Naive thymus-derived CD8-positive, alpha-beta T cell (primary cell): ENCODE measurements around the gene SLC5A9. TPM values are rescaled to one million over a fixed set of nuclear protein-coding genes. Genes with fewer than 3 reads are reported as not detected.

ENCODE experiments used
- ATAC-seq, 2 donors: fragments of 150-1000 bp; cut with Tn5 transposase in 1 of 2; sonication (Bioruptor Pico), chemical (Tn5 transposase) in 1 of 2; 1 replicate in 1 of 2; 2 replicates in 1 of 2; pipeline ENCODE4 v1.10.0; 2021; ENCODE audit warnings: mild to moderate bottlenecking in 2 of 2, moderate library complexity in 2 of 2
- POLR2A ChIA-PET: fragments of 350-600 bp; sonication (Branson Sonifier 250); formaldehyde crosslinking; loops from one replicate; lab custom pipeline; 2021; ENCODE audit warnings: antibody characterized with exemption; lab: Charles Lee
- DNase-seq, 10 donors: peaks; one replicate each; pipeline versions ENCODE4 v3.0.0 to v3.0.0-alpha.2; 2020 to 2022
- H3K27ac Mint-ChIP-seq, 10 donors: one replicate each; pipeline ENCODE4 v1.8.0; 2020 to 2022; ENCODE audit warnings: mild to moderate bottlenecking in 10 of 10, mixed read lengths in 10 of 10, moderate library complexity in 4 of 10, inconsistent platforms in 1 of 10
- H3K27me3 Mint-ChIP-seq, 5 donors: one replicate each; pipeline ENCODE4 v1.8.0; 2021 to 2022; ENCODE audit warnings: mixed read lengths in 5 of 5
- H3K36me3 Mint-ChIP-seq, 3 donors: one replicate each; pipeline ENCODE4 v1.8.0; 2020 to 2022; ENCODE audit warnings: mixed read lengths in 3 of 3, mild to moderate bottlenecking in 2 of 3, inconsistent platforms in 1 of 3
- H3K4me1 Mint-ChIP-seq, 4 donors: one replicate each; pipeline ENCODE4 v1.8.0; 2021 to 2022; ENCODE audit warnings: mixed read lengths in 4 of 4
- H3K4me3 Mint-ChIP-seq, 10 donors: one replicate each; pipeline ENCODE4 v1.8.0; 2020 to 2022; ENCODE audit warnings: mild to moderate bottlenecking in 10 of 10, mixed read lengths in 10 of 10, moderate library complexity in 6 of 10, inconsistent platforms in 1 of 10
- H3K9me3 Mint-ChIP-seq, 9 donors: one replicate each; pipeline ENCODE4 v1.8.0; 2020 to 2022; ENCODE audit warnings: mixed read lengths in 9 of 9, mild to moderate bottlenecking in 3 of 9, inconsistent platforms in 1 of 9, moderate library complexity in 1 of 9
- polyA plus RNA-seq, 3 donors: library from polyadenylated mRNA; unstranded; fragments of 300-500 nt; fragmentation: Illumina TruSeq; gene quantifications; one replicate each; pipeline ENCODE4 v1.2.3, GENCODE V29; 2021
- total RNA-seq, 8 experiments: library from RNA in 2 of 8; stranded (reverse) in 2 of 8; gene quantifications; one replicate each; pipeline ENCODE4 v1.2.3 and lab custom pipeline; 2021 to 2026

Gene SLC5A9
- total and polyA plus RNA-seq, 5 experiments from 2014 or later = not detected

DNA sequence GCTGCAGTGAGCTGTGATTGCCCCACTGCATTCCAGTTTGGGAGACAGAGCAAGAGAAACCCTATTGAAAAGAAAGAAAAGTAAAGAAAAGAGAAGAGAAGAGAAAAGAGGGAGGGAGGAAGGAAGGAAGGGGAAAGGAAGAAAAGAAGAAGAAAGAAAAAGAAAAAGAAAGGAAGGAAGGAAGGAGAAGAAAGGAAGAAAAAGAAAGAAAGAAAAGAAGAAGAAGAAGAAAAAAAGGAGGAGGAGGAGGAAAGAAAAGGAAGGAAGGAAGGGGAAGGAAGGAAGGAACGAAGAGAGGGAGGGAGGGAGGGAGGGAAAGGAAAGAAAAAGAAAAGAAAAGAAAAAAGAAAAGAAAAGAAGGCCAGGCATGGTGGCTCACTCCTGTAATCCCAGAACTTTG is 10.2 kb downstream of the SLC5A9 start:
- peaks cover 0 to 3% (median 0%) of the 10 kb centered on the region in 5 donors for H3K27me3 Mint-ChIP-seq
- POLR2A ChIA-PET = no interaction called here
- H3K4me1 Mint-ChIP-seq = peaks cover 3 to 6% (median 5%) of the 10 kb centered on the region in 4 donors
- H3K4me3 Mint-ChIP-seq = no peak overlapping the region
- no peak for ATAC-seq
- DNase-seq = no peak
- H3K27ac Mint-ChIP-seq = peak overlapping the region in 2 of 10 donors; percentile 21 to 32
- no peaks in the 10 kb centered on the region for H3K9me3 Mint-ChIP-seq
- H3K36me3 Mint-ChIP-seq = no peaks in the 10 kb centered on the region

DNA sequence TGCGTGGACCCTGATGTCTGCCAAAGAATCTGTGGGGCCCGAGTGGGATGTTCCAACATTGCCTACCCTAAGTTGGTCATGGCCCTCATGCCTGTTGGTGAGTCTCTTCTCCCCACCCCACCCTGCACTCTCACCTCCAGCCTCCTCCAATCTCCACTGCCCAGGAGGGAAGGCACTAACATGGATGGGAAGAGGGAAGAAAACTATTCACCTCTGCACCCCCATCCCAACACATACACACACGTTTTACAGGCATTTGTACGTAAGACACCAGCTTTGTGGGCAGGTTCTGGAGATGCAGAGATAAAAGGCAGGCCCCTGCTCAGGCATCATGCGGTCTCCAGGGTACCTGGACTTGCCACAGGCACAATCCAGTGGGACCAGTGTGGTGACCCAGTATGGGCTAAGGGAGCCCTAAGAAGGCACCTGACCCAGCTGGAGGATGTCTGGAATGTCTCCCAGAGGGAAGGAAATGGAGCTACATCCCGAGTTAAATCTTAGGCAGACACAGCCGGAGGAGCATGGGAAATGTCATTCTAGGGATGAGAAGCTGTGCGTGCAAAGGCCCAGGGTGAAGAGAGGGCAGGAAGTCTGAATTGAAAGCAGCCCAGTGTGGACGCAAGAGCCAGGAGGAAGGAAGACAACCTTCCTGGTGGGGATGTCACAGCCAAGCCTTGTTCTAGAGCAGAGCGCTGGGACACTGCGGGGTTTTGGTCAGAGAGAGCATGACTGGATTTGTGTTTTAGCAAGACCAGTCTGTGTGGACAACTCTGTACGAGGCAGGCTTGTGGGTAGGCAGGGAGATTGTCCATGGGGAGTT is 11.4 kb downstream of the SLC5A9 start:
- POLR2A ChIA-PET = no interaction called here
- peak overlapping the region in 2 of 10 donors; percentile 36 to 81 for H3K27ac Mint-ChIP-seq
- H3K4me1 Mint-ChIP-seq = peaks cover 0 to 6% (median 3%) of the 10 kb centered on the region in 4 donors
- no peak for ATAC-seq
- H3K36me3 Mint-ChIP-seq = no peaks in the 10 kb centered on the region
- H3K27me3 Mint-ChIP-seq = peaks cover 0 to 3% (median 0%) of the 10 kb centered on the region in 5 donors
- no peak for DNase-seq
- no peak overlapping the region for H3K4me3 Mint-ChIP-seq
- no peaks in the 10 kb centered on the region for H3K9me3 Mint-ChIP-seq

DNA sequence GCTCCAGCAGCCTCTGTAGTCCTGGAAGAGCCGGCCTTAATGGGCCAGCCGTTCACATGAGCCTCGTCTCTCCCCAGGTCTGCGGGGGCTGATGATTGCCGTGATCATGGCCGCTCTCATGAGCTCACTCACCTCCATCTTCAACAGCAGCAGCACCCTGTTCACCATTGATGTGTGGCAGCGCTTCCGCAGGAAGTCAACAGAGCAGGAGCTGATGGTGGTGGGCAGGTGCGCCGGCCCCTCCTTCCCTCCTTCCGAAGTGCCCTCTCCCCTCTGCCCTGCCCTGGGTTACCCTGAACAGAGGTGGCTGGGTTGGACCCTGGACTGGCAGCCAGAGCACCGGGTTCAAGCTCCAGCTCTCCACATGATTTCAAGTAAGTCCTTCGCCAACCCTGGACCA is 13.1 kb downstream of the SLC5A9 start:
- ATAC-seq = no peak
- H3K27me3 Mint-ChIP-seq = peaks cover 0 to 4% (median under 1%) of the 10 kb centered on the region in 5 donors
- no peaks in the 10 kb centered on the region for H3K4me1 Mint-ChIP-seq
- no peak for DNase-seq
- POLR2A ChIA-PET = interaction anchor here (0.9 kb wide), 1 partner anchor 126 kb away, joined by 3 read pairs; no protein-coding TSS in a partner anchor
- no peaks in the 10 kb centered on the region for H3K9me3 Mint-ChIP-seq
- H3K4me3 Mint-ChIP-seq = no peak overlapping the region
- peak overlapping the region in 1 of 10 donors; percentile 8 for H3K27ac Mint-ChIP-seq
- no peaks in the 10 kb centered on the region for H3K36me3 Mint-ChIP-seq

DNA sequence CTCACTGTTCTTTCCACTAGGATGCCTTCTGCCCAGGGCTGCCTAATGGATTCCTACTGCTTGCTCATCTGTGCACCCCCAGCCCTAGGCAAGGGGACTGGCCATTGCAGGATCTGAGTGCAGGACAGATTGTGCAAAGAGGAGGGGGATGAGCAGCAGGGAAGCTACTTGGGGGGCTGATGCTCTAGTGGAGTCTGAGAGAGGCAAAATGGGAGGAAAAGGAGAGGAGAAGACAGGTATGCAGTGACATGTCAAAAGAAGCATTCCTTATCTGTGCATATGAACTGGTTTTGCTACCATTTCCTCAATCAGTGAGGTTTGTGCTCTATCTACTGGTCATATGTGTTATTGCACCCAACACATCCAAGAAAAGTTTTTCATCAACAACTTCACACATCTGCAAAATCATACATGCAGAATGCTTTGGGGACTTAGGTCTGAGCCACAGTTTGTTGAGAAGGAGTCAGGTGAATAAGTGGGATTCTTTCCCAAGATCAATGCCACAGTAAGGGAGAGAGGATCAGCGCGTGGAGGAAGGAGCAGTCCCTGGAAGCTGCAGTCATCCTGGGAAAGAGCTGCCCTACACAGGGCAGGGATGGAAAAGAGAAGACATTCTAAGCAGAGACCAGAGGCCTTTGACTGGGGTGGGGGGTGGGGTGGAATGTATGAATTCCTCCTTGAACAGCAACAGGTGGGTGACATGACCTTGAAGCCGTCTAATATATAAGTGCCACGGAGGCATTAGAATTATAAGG is 14.4 kb downstream of the SLC5A9 start:
- no peak overlapping the region for H3K27ac Mint-ChIP-seq
- POLR2A ChIA-PET = interaction anchor here (0.9 kb wide), 1 partner anchor 127 kb away, joined by 3 read pairs; no protein-coding TSS in a partner anchor

DNA sequence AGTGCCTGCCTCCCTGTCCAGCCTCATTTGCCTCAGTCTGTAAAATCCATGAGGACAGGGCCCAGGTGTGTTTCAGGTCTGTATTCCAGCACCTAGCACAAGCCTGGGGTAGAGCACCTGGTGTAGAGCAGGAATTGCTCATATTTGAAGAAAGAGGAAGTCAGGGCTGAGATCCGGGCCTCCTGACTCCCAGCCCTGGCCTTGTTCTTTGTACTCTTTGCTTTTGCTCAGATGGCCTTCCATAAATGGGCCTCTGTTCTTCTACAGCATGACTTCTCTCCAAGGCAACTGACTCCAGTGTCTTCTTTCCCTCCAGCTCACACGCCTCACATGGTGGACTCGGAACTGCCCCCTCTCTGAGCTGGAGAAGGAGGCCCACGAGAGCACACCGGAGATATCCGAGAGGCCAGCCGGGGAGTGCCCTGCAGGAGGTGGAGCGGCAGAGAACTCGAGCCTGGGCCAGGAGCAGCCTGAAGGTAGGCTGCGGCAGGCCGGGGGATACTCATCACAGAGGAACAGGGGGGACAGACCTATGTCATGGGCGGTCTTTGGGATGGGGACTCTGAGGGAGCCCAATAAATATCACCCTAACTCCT is 19.7 kb downstream of the SLC5A9 start:
- H3K36me3 Mint-ChIP-seq = no peaks in the 10 kb centered on the region
- no peaks in the 10 kb centered on the region for H3K9me3 Mint-ChIP-seq
- no peak for ATAC-seq
- POLR2A ChIA-PET = no interaction called here
- peaks cover 0 to 13% (median 2%) of the 10 kb centered on the region in 5 donors for H3K27me3 Mint-ChIP-seq
- peaks cover 3 to 14% (median 4%) of the 10 kb centered on the region in 4 donors for H3K4me1 Mint-ChIP-seq
- H3K4me3 Mint-ChIP-seq = no peak overlapping the region
- peak overlapping the region in 1 of 10 donors; percentile 38 for H3K27ac Mint-ChIP-seq
- DNase-seq = no peak

More for the DNA sequence above, 14.4 kb downstream of the SLC5A9 start:
- Mint-ChIP-seq H3K4me1 (peaks cover 0 to 3% (median 0%) of the 10 kb centered on the region in 4 donors), H3K9me3 (no peaks in the 10 kb centered on the region), H3K36me3 (no peaks in the 10 kb centered on the region), H3K27me3 (peaks cover 0 to 9% (median 2%) of the 10 kb centered on the region in 5 donors), H3K4me3 (no peak overlapping the region)
- peak in 4 of 10 donors; percentile 4 to 51 (median 42) for DNase-seq
- ATAC-seq = peak in 1 of 2 donors; percentile 32

DNA sequence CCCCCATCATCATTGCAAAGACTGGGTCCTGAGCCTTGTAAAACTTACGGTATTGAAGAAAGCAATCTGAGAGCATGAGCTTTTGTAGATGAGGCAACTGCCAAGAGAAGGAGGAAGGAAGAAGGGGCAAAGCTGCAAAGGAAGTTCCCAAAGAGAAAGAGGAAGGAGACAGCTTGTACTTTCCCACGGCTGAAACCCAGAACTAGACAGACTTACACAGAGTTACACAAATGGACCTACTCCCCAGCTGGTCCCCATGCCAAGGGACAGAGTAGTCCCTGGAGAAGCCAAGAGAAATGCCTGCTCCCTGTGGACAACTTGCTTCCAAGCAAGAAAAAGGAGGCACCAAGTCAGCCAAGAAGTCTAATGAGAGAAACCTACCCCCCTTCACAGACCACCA is 22.6 kb downstream of the SLC5A9 start:
- Mint-ChIP-seq H3K4me3 (peak overlapping the region in 2 of 10 donors; percentile 2 to 34), H3K9me3 (no peaks in the 10 kb centered on the region), H3K27me3 (peaks cover 6 to 21% (median 15%) of the 10 kb centered on the region in 5 donors), H3K4me1 (peaks cover 3 to 17% (median 4%) of the 10 kb centered on the region in 4 donors), H3K27ac (peak overlapping the region in 2 of 10 donors; percentile 15 to 36), H3K36me3 (no peaks in the 10 kb centered on the region)
- no peak for ATAC-seq
- no peak for DNase-seq
- POLR2A ChIA-PET = no interaction called here

DNA sequence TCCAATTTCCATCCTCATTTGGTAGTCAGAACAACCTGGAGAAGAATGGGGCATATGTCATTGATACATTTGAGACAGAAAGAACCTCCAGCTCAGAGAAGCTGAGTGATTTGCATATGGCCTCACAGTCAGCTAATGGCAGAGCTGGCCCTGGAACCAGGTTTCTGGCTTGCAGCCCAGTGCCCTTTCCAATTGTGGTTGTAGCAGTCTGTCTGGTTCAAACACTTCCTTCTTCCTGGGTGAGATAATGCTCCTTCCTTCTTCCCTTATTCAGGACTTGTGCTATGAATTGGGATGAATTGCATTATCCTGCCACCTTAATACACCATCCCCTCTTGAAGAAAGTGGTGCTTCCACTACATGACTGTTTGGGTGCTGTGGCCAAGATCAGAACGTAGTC is 24.2 kb downstream of the SLC5A9 start:
- H3K27me3 Mint-ChIP-seq = peaks cover 4 to 21% (median 11%) of the 10 kb centered on the region in 5 donors
- POLR2A ChIA-PET = no interaction called here

DNA sequence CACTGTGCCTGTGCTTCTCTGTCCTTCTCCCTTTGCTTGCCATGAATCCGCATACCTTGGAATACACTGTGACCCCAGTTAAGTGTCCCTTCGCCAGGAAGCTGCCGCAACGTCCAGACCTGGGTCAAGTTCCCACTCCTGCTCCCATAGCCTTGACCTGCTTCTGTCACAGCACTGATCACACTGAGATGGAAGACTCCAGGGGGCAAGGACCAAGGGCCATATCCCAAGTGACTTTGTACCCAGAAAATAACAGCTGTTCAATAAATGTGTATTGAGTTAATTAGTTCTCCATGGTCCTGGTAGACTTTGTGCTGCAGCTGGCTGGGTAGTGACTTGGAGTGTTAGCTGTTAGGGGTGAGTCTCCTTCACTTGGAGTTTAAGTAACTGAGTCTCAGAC is 25.8 kb downstream of the SLC5A9 start:
- DNase-seq = no peak
- Mint-ChIP-seq H3K4me3 (no peak overlapping the region), H3K9me3 (no peaks in the 10 kb centered on the region), H3K36me3 (no peaks in the 10 kb centered on the region), H3K27ac (no peak overlapping the region), H3K27me3 (peaks cover 4 to 21% (median 11%) of the 10 kb centered on the region in 5 donors), H3K4me1 (peaks cover 3 to 24% (median 5%) of the 10 kb centered on the region in 4 donors)
- no peak for ATAC-seq
- POLR2A ChIA-PET = no interaction called here

More for the DNA sequence above, 24.2 kb downstream of the SLC5A9 start:
- no peak for DNase-seq
- no peaks in the 10 kb centered on the region for H3K9me3 Mint-ChIP-seq
- peaks cover 3 to 19% (median 4%) of the 10 kb centered on the region in 4 donors for H3K4me1 Mint-ChIP-seq
- H3K4me3 Mint-ChIP-seq = no peak overlapping the region
- H3K27ac Mint-ChIP-seq = no peak overlapping the region
- no peaks in the 10 kb centered on the region for H3K36me3 Mint-ChIP-seq
- ATAC-seq = no peak

DNA sequence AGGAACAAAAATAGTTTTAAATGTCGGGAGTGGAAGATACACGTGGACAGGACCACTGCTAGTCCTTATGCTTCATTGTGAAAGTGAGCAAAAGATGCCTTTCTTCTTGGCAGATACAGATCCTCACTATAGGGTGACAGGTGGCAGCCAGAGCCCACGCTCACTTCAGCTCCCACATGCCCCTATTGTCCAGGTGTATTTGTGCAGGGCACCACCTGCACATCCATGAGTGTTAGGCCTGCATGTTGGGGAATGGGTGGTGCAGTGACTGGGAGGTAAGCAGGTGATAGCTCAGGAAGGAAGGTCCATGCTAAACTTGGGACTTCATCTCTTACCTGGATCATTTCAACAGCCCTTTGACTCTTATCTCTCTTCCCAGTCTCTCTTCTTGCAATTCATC is 27.4 kb downstream of the SLC5A9 start:
- no peaks in the 10 kb centered on the region for H3K36me3 Mint-ChIP-seq
- H3K4me1 Mint-ChIP-seq = peaks cover 3 to 24% (median 5%) of the 10 kb centered on the region in 4 donors
- H3K27me3 Mint-ChIP-seq = peaks cover 4 to 21% (median 11%) of the 10 kb centered on the region in 5 donors
- POLR2A ChIA-PET = no interaction called here
- H3K27ac Mint-ChIP-seq = no peak overlapping the region
- no peaks in the 10 kb centered on the region for H3K9me3 Mint-ChIP-seq
- H3K4me3 Mint-ChIP-seq = no peak overlapping the region
- DNase-seq = no peak
- no peak for ATAC-seq

DNA sequence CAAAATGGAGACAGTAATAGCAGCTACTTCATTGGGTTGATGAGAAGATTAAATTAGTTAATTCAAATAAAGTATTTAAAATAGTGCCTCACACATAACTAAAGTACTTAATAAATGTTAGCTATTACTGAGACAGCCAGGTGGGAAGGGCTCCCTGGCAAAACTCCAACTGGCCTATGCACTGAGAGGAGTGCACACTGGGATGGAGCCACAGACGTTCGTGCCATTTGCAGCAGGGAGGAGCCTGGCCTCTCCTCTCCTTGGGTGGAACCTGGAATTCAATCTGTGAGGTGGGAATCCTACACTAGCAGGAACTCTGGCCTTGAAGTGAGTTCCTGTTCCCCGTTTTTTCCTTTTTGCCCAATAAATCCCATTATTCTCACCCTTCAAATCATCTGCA is 28.1 kb downstream of the SLC5A9 start:
- H3K9me3 Mint-ChIP-seq = no peaks in the 10 kb centered on the region
- H3K27me3 Mint-ChIP-seq = peaks cover 4 to 21% (median 11%) of the 10 kb centered on the region in 5 donors
- DNase-seq (no peak), ATAC-seq (no peak)
- no peak overlapping the region for H3K27ac Mint-ChIP-seq
- POLR2A ChIA-PET = no interaction called here
- no peaks in the 10 kb centered on the region for H3K36me3 Mint-ChIP-seq
- peaks cover 0 to 19% (median 2%) of the 10 kb centered on the region in 4 donors for H3K4me1 Mint-ChIP-seq
- H3K4me3 Mint-ChIP-seq = no peak overlapping the region

DNA sequence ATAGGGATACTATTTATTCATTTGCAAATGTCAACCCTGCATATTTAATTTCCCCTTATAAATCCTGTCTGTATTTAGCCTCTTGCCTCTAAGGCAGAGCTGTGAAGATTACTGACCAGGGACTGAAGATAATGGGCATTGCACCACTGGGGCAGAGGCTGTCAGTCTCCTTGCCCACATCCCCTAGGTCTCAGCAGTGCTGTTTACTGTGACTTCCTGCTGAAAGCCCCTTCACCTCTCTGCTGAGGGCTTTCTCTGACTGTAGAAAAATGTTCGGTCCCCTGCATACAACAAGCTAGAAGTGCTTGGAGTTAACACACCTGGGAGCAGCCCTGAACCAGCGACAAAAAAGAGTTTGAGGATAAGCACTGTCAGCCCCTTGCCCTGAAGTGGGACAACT is 28.8 kb downstream of the SLC5A9 start:
- Mint-ChIP-seq H3K27me3 (peaks cover 4 to 21% (median 11%) of the 10 kb centered on the region in 5 donors), H3K4me1 (peaks cover 0 to 19% (median 2%) of the 10 kb centered on the region in 4 donors), H3K4me3 (no peak overlapping the region), H3K36me3 (no peaks in the 10 kb centered on the region), H3K9me3 (no peaks in the 10 kb centered on the region), H3K27ac (no peak overlapping the region)
- DNase-seq = no peak
- ATAC-seq = no peak
- POLR2A ChIA-PET = no interaction called here

DNA sequence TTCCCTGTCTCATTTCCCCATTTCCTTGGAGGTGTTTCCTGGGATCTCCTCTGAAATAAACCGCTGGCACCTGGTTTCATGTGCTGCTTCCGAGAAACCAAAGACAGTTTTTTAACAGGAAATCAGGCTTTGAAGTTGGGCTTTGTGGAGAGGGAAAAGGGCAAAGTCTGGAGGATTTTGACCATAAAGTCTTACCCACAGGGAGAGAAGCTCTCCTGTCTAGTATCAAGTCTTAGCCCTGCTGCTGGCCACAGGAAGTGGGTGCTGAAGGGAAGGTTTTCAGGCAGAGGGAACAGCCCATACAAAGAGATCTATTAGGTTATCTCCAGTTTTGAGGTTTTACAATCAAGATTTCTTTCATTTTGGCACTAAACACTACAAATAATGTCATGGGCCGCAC is 29.3 kb downstream of the SLC5A9 start:
- Mint-ChIP-seq H3K27me3 (peaks cover 4 to 21% (median 11%) of the 10 kb centered on the region in 5 donors), H3K9me3 (no peaks in the 10 kb centered on the region), H3K4me1 (peaks cover 0 to 19% (median 2%) of the 10 kb centered on the region in 4 donors), H3K36me3 (no peaks in the 10 kb centered on the region), H3K4me3 (no peak overlapping the region), H3K27ac (no peak overlapping the region)
- DNase-seq (no peak), ATAC-seq (no peak)
- POLR2A ChIA-PET = no interaction called here
